Measurements from ENCODE around the gene PDE8B.

DNA sequence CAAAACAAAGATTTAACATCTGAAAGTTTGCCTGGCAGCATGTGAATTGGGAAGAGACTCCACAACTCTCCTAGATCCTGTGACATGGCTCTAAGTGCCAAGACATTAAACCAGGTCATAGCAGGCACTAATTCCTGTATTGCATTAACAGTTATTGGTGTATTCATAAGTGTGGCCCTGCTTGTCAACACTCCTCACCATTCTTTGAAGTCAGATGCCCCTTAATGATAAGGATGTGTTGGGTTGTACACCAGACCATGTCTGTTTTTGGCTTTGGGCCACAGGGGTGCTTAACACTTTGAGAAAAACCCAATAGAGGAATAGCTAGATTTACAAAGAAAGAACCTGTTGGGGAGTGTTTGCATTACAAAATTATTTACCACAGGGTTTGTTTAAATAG, 43.4 kb upstream of the PDE8B start:
- TF ChIP-seq POLR2A (IDR thresholded peaks at IDR 0.05) = no peak
- TF ChIP-seq, protein P1, sequence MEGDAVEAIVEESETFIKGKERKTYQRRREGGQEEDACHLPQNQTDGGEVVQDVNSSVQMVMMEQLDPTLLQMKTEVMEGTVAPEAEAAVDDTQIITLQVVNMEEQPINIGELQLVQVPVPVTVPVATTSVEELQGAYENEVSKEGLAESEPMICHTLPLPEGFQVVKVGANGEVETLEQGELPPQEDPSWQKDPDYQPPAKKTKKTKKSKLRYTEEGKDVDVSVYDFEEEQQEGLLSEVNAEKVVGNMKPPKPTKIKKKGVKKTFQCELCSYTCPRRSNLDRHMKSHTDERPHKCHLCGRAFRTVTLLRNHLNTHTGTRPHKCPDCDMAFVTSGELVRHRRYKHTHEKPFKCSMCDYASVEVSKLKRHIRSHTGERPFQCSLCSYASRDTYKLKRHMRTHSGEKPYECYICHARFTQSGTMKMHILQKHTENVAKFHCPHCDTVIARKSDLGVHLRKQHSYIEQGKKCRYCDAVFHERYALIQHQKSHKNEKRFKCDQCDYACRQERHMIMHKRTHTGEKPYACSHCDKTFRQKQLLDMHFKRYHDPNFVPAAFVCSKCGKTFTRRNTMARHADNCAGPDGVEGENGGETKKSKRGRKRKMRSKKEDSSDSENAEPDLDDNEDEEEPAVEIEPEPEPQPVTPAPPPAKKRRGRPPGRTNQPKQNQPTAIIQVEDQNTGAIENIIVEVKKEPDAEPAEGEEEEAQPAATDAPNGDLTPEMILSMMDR (IDR thresholded peaks at IDR 0.05) = no peak

Measured in right lobe of liver (tissue), 4 donors.